GM12864 (cell line): Measurements from ENCODE around the gene PADI2.

Source experiments
- DNase-seq: peaks from one replicate; pipeline ENCODE4 v3.0.0-alpha.2; 2011; ENCODE audit warnings: low read depth
- H3K4me3 ChIP-seq: 2 replicates; pipeline ENCODE4 v1.5.1; 2011; ENCODE audit warnings: mild to moderate bottlenecking, low read depth, low read length, control low read depth
- CTCF ChIP-seq: IDR thresholded peaks from 2 replicates; pipeline ENCODE4 v1.5.1; 2011; ENCODE audit warnings: low read depth, mild to moderate bottlenecking, moderate library complexity, low read length, control low read depth, inconsistent platforms; ENCODE audit errors: missing control alignments

PADI2 gene

GRCh38 chr1:17023573-17023972 lies 95.7 kb downstream of the PADI2 start:
- DNase-seq = no peak

GRCh38 chr1:17023102-17023501 lies 96.1 kb downstream of the PADI2 start:
- no peak for DNase-seq
- no peak overlapping the region for H3K4me3 ChIP-seq
- no peak for TF ChIP-seq CTCF

More at GRCh38 chr1:17023573-17023972, 95.7 kb downstream of the PADI2 start:
- H3K4me3 ChIP-seq = no peak overlapping the region
- no peak for TF ChIP-seq CTCF

GRCh38 chr1:17021896-17022295 lies 97.4 kb downstream of the PADI2 start:
- H3K4me3 ChIP-seq = no peak overlapping the region
- TF ChIP-seq CTCF = no peak
- DNase-seq = no peak

GRCh38 chr1:17020502-17020901 lies 98.7 kb downstream of the PADI2 start:
- TF ChIP-seq CTCF = no peak
- no peak for DNase-seq
- H3K4me3 ChIP-seq = no peak overlapping the region

GRCh38 chr1:17018849-17019248 lies 100.4 kb downstream of the PADI2 start:
- no peak for DNase-seq
- no peak for TF ChIP-seq CTCF
- no peak overlapping the region for H3K4me3 ChIP-seq

GRCh38 chr1:17017435-17017834 lies 101.8 kb downstream of the PADI2 start:
- no peak for DNase-seq
- H3K4me3 ChIP-seq = no peak overlapping the region
- TF ChIP-seq CTCF = no peak
